ENCODE data around the gene CYGB.

Gene CYGB

DNA sequence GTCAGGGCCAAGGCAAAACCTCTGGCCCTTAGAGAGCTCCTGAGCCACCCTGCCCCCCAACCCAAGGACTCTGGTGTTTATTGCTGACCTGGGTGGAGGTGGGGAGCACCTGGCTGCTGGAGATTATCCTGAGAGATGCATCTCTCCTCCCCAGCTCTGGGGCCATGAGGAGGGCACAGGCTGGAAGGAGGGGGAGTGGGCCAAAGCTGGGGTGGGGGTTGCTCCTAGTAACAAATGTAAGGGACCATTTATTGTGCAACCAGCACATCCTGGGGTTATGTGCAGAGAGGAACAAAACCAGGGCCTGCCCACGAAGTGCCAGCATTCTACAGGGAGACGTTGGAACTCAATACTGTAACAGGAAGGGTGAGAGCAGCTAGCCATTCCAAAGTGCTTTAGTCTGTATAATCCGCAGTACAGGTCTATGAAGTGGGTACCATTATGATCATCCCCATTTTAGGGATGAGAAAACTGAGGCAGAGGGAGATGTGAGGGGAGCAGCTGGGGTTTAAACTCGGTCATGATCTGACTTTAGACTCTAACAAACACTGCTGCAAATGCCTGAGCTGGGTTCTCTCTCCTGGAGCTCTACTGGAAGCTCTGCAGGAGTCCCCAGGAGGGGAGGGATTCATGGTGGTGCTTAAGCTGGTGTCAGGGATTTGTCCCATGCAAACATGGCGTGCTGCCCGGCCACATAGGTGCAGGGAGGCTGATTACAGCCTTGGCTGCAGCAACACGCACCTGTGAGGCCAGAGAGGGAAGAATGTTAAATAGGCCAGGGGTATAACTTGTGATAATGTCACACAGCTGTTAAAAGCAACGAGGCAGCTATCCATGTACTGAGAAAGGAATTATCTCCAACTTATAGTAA is 34.9 kb downstream of the CYGB start:
- no peak for DNase-seq (ENCODE audit: low spot score)
- TF ChIP-seq, protein P1, sequence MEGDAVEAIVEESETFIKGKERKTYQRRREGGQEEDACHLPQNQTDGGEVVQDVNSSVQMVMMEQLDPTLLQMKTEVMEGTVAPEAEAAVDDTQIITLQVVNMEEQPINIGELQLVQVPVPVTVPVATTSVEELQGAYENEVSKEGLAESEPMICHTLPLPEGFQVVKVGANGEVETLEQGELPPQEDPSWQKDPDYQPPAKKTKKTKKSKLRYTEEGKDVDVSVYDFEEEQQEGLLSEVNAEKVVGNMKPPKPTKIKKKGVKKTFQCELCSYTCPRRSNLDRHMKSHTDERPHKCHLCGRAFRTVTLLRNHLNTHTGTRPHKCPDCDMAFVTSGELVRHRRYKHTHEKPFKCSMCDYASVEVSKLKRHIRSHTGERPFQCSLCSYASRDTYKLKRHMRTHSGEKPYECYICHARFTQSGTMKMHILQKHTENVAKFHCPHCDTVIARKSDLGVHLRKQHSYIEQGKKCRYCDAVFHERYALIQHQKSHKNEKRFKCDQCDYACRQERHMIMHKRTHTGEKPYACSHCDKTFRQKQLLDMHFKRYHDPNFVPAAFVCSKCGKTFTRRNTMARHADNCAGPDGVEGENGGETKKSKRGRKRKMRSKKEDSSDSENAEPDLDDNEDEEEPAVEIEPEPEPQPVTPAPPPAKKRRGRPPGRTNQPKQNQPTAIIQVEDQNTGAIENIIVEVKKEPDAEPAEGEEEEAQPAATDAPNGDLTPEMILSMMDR (IDR thresholded peaks at IDR 0.05; ENCODE audit: extremely low read depth, missing control alignments) = no peak

DNA sequence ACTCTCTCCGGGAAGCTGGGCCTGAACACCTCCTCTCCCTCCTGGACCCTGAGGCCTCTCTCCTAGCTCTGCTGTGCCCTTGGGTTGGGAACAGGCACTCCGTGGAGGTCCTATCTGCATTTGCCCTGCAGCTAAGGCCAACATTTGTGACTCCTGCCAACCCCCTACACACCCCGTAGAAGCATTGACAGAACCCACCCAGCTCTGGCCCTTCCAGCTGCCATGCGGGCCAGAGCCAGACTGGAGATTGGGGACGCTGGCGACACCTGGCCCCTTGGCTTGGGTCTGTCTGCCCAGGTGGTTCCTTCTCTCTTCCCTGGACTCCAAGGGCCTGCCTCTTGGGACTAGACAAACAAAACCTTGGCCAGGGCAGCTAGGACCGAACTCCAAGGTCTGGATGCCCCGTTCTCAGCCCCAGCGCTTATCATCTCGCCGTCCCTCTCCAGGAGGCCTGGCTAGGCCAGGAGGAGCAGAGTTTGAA is 35.6 kb downstream of the CYGB start:
- TF ChIP-seq, protein P1 (IDR thresholded peaks at IDR 0.05; ENCODE audit: extremely low read depth, missing control alignments) = no peak
- DNase-seq (ENCODE audit: low spot score) = no peak

DNA sequence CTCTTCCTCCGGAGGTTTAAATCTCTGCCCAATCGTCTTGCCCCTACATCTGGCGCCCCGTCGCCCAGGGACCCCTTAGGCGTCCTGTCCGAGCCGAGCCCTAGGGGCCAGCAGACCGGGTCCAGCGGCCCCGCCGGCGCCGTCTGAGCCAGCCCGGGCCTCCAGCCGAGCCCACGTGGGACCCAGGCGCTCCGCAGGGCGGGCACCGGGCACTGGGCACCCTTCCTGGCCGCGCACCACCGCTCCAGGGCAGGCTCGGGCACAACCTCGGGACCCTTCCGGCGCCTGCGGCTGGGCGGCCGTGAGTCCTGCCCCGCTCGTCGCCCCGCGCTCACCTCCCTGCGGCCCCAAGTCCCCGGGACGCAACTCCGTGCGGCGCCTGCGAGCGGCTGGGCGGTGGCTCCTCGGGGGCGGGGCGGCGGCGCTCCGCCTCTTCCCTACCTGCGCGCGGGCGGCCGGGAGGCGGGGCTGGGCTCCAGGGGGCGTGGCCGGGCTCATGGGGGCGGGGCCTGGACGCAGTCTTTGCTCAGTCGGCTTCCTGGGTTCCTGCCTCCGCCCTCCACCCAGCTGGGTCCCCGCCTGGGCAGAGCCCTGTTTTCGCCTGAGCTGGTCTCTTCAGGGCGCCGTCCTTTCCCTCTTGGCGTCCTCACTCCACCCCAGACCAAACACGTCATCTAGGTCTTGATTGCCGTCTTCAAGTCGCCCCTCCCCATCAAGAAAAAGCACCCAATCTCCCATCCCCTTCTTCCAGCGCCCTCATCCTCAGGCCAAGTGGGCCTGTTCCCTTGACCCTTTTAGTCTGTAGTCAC is 36.3 kb downstream of the CYGB start, which contains the start of gene RHBDF2:
TSS of gene RHBDF2 (minus strand) at position 406 of the 809 bp plus-strand sequence. CDS start 19,899 bp downstream, outside the sequence.
- DNase-seq (ENCODE audit: low spot score) = peak; percentile 97
- TF ChIP-seq, protein P1 (IDR thresholded peaks at IDR 0.05; ENCODE audit: extremely low read depth, missing control alignments) = no peak

DNA sequence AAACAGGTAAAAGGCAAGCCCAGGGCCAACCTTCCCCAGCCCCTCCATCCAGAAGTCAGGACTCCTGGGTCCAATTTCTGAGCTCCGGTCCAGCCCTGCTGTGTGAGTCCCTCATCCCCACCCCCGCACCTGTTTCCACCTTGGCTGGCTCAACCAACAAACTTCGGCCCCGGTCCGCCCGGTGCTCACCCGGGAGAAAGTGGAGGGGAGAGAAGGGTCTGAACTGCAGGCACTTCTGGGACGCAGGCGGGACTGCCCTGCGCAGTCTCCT is 36.8 kb downstream of the CYGB start:
- TF ChIP-seq, protein P1 (IDR thresholded peaks at IDR 0.05; ENCODE audit: extremely low read depth, missing control alignments) = no peak
- no peak for DNase-seq (ENCODE audit: low spot score)

DNA sequence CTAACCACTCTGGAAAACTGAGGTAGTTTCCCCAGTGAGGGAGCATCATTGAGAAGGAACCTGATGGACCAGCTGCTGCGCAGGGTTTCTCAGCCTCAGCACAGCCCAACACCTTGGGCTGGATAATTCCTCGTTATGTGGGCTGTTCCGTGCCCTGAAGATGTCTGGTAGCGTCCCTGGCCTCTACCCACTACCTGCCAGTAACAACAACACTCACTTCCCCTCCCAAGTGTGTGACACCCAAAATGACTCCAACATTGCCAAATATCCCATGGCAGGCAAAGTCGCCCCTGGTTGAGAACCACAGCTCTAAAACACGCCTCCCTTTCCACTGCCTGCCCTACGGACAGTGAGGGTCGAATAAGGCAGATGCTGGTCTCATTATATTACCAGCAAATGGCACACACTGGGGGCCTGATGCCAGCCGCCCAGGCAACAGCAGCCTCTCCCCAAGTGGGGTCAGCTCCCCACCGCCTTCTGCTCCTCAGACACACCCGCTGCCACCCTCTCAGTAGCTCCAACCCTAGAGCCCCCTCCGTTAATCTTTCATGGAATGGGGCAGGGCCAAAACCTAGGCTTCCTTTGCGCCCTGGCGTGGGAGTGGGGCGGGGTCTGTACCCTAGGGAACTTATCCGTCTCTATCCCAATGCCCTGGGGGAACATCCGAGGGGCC is 37.3 kb downstream of the CYGB start:
- TF ChIP-seq, protein P1 (IDR thresholded peaks at IDR 0.05; ENCODE audit: extremely low read depth, missing control alignments) = no peak
- no peak for DNase-seq (ENCODE audit: low spot score)

DNA sequence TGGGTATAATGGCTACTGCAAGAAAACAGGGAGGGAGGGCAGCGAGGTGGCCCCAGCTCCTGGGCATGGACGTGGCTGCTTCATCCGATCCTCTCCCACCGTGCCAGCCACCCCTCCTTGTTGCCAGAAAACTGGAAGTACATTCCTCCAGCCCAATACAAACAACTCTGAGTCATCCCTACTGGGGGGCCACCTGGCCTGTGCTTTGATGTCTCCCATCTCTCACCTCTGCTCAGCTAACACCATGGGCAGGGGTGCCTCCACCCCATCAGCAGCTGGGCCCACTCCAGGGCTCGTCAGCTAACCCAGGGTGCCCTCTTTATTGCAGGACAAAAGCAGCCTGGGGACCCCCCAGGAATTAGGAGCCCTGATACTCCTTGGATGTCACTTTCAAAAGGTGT is 38.2 kb downstream of the CYGB start:
- no peak for DNase-seq (ENCODE audit: low spot score)
- TF ChIP-seq, protein P1 (IDR thresholded peaks at IDR 0.05; ENCODE audit: extremely low read depth, missing control alignments) = no peak
